K562 (cell line): Measurements from ENCODE around the gene GIGYF2. TPM values are rescaled to one million over a fixed set of nuclear protein-coding genes. Genes with fewer than 3 reads are reported as not detected.

Source experiments
- ATAC-seq: fragments of 200-7000 bp; cut with Tn5 transposase; 3 replicates; pipeline ENCODE4 v1.9.1; 2020; ENCODE audit warnings: moderate library complexity
- BruUV-seq: library from RNA; stranded (reverse); fragments of 400-500 nt; replicated peaks from 2 replicates; lab custom pipeline; 2021; lab: Mats Ljungman, UMichigan
- CTCF ChIA-PET: fragments of 300-600 bp; formaldehyde crosslinking; extraction: SDS; loops from one replicate; lab custom pipeline; 2021; ENCODE audit warnings: low intra/inter-chr PET ratio; lab: Yijun Ruan, JAX
- POLR2A ChIA-PET: fragments of 300-600, 350-650 bp; sonication (Branson Sonifier 250); formaldehyde crosslinking; extraction: SDS; loops from one replicate; lab custom pipeline; 2021; ENCODE audit warnings: antibody characterized with exemption, inconsistent platforms; lab: Yijun Ruan, JAX
- DNase-seq, 4 experiments: peaks; one replicate each; pipeline versions ENCODE4 v3.0.0 to v3.0.0-alpha.2; 2011 to 2018; ENCODE audit warnings: low spot score in 3 of 4, mixed read lengths in 3 of 4; ENCODE audit errors: extremely low read depth in 1 of 4
- FAIRE-seq: peaks from 2 replicates; lab custom pipeline; 2011; peaks lifted over from hg19 to GRCh38; lab: Jason Lieb, UNC
- H2AFZ ChIP-seq: 2 replicates; pipeline ENCODE4 v1.6.0; 2011; ENCODE audit warnings: low read depth, low read length, control low read depth, inconsistent platforms
- H3K27ac ChIP-seq: fragments of 200-600 bp; 3 replicates; pipeline ENCODE4 v1.8.0; 2011; ENCODE audit warnings: low read depth, mild to moderate bottlenecking, control low read depth, inconsistent platforms, low read length, moderate library complexity, mixed read lengths; ENCODE audit errors: extremely low read depth
- H3K27me3 ChIP-seq, 2 experiments: fragments of 300-600 bp in 1 of 2; 2 replicates in 1 of 2; 3 replicates in 1 of 2; pipeline versions ENCODE4 v1.6.0 to v1.8.0; 2011; ENCODE audit warnings: inconsistent platforms in 2 of 2, low read length in 2 of 2, mild to moderate bottlenecking in 1 of 2, mixed read lengths in 1 of 2, moderate library complexity in 1 of 2; ENCODE audit not compliant: control insufficient read depth in 2 of 2, insufficient read depth in 2 of 2
- H3K36me3 ChIP-seq: fragments of 300-600 bp; 3 replicates; pipeline ENCODE4 v1.8.0; 2011; ENCODE audit warnings: mild to moderate bottlenecking, low read length, inconsistent platforms; ENCODE audit not compliant: control insufficient read depth, insufficient read depth
- H3K4me1 ChIP-seq, 2 experiments: fragments of 200-600 bp in 1 of 2; replicated peaks in 1 of 2; 2 replicates in 1 of 2; 3 replicates in 1 of 2; pipeline versions ENCODE4 v1.5.1 to v1.8.0; 2011; ENCODE audit warnings: inconsistent platforms in 2 of 2, low read length in 2 of 2, mild to moderate bottlenecking in 1 of 2, mixed read lengths in 1 of 2, moderate library complexity in 1 of 2; ENCODE audit not compliant: control insufficient read depth in 2 of 2, insufficient read depth in 2 of 2
- H3K4me2 ChIP-seq: 2 replicates; pipeline ENCODE4 v1.6.1; 2011; ENCODE audit warnings: low read length, control low read depth, inconsistent platforms, mixed read lengths; ENCODE audit not compliant: insufficient read depth
- H3K4me3 ChIP-seq: fragments of 200-600 bp; sonication (generic), shearing (Covaris generic); 2 replicates; pipeline ENCODE4 v1.5.1; 2016; ENCODE audit warnings: control low read depth, inconsistent platforms
- H3K79me2 ChIP-seq: fragments of 200-600 bp; 3 replicates; pipeline ENCODE4 v1.8.0; 2011; ENCODE audit warnings: low read length, inconsistent platforms; ENCODE audit not compliant: control insufficient read depth, insufficient read depth
- H3K9ac ChIP-seq, 2 experiments: 2 replicates each; pipeline versions ENCODE4 v1.6.0 to v1.6.1; 2011; ENCODE audit warnings: low read depth in 2 of 2, low read length in 2 of 2, control low read depth in 1 of 2, inconsistent platforms in 1 of 2, mild to moderate bottlenecking in 1 of 2, mixed read lengths in 1 of 2; ENCODE audit not compliant: insufficient read depth in 1 of 2
- H3K9me1 ChIP-seq: one replicate; pipeline ENCODE4 v1.6.0; 2011; ENCODE audit warnings: inconsistent platforms, mild to moderate bottlenecking, low read length, moderate library complexity; ENCODE audit not compliant: control insufficient read depth, insufficient read depth
- H3K9me3 ChIP-seq: replicated peaks from 2 replicates; pipeline ENCODE4 v1.5.1; 2011; ENCODE audit warnings: low read depth, low read length, inconsistent platforms; ENCODE audit not compliant: control insufficient read depth, insufficient read depth
- H4K20me1 ChIP-seq: replicated peaks from 2 replicates; pipeline ENCODE4 v1.6.1; 2011; ENCODE audit warnings: low read length, inconsistent platforms, mixed read lengths; ENCODE audit not compliant: control insufficient read depth, insufficient read depth
- AFF4 ChIP-seq: sonication (generic); formaldehyde crosslinking; IDR thresholded peaks from 2 replicates; pipeline ENCODE4 v1.8.0; 2023; ENCODE audit warnings: mild to moderate bottlenecking, missing genetic modification reagents
- BDP1 ChIP-seq: IDR thresholded peaks from 3 replicates; pipeline ENCODE4 v1.6.1; 2011; ENCODE audit not compliant: insufficient read length, insufficient read depth
- BMI1 ChIP-seq: fragments of 150-350 bp; IDR thresholded peaks from 2 replicates; pipeline ENCODE4 v1.6.1; 2014; ENCODE audit warnings: low read length
- ELF4 ChIP-seq: fragments of 450-650 bp; formaldehyde crosslinking; IDR thresholded peaks from 2 replicates; pipeline ENCODE4 v1.4.0; 2022; ENCODE audit warnings: missing genetic modification characterization
- EZH2 ChIP-seq: IDR thresholded peaks from 2 replicates; pipeline ENCODE4 v1.6.1; 2012; ENCODE audit warnings: low read depth, mild to moderate bottlenecking, inconsistent platforms, low read length, borderline replicate concordance
- HOMEZ ChIP-seq: fragments of 250-450 bp; sonication (Bioruptor Pico); IDR thresholded peaks from 2 replicates; pipeline ENCODE4 v1.4.0; 2020; ENCODE audit warnings: mild to moderate bottlenecking, moderate library complexity
- LEF1 ChIP-seq: fragments of 450-650 bp; IDR thresholded peaks from 2 replicates; pipeline ENCODE4 v1.6.1; 2016; ENCODE audit warnings: mild to moderate bottlenecking
- MNT ChIP-seq, 2 experiments: fragments of 450-650 bp; conservative IDR thresholded peaks; 2 replicates each; pipeline ENCODE4 v1.6.1; 2017; ENCODE audit warnings: mild to moderate bottlenecking in 2 of 2, moderate library complexity in 2 of 2
- NFYB ChIP-seq: IDR thresholded peaks from 2 replicates; pipeline ENCODE4 v1.6.1; 2011; ENCODE audit warnings: mild to moderate bottlenecking, moderate library complexity; ENCODE audit not compliant: insufficient read length; ENCODE audit errors: extremely low read depth
- TARDBP ChIP-seq: fragments of 450-650 bp; IDR thresholded peaks from 2 replicates; pipeline ENCODE4 v1.6.1; 2016
- YY1 ChIP-seq, 3 experiments: IDR thresholded peaks; 2 replicates each; pipeline ENCODE4 v1.6.1; 2011; ENCODE audit warnings: low read length in 2 of 3, mild to moderate bottlenecking in 2 of 3, moderate library complexity in 2 of 3, borderline replicate concordance in 1 of 3, control low read depth in 1 of 3, low read depth in 1 of 3; ENCODE audit not compliant: insufficient read depth in 3 of 3, insufficient replicate concordance in 2 of 3, control insufficient read depth in 1 of 3, insufficient read length in 1 of 3; ENCODE audit errors: extremely low read depth in 1 of 3
- ZNF24 ChIP-seq: fragments of 450-650 bp; IDR thresholded peaks from 2 replicates; pipeline ENCODE4 v1.6.1; 2016
- ZNF75A ChIP-seq: fragments of 450-650 bp; formaldehyde crosslinking; IDR thresholded peaks from 2 replicates; pipeline ENCODE4 v1.4.0; 2020; ENCODE audit warnings: mild to moderate bottlenecking
- WGBS: fragments of 100-300 bp; shearing (Covaris generic); methylation state at CpG from one replicate; pipeline ENCODE4 v1.1.6; 2016; ENCODE audit warnings: low coverage, mixed read lengths; ENCODE audit not compliant: insufficient coverage; ENCODE audit errors: missing lambda C conversion rate; 5-methylcytosine and 5-hydroxymethylcytosine counted together
- in situ Hi-C: fragments of 300-500 bp; cut with MboI; formaldehyde crosslinking; loops from 4 replicates; pipeline ENCODE4 v1.15.0; 2018; ENCODE audit warnings: inconsistent platforms, mixed read lengths
- intact Hi-C: fragments of 100-400 bp; cut with micrococcal nuclease; formaldehyde crosslinking; loops from 2 replicates; pipeline ENCODE4 v1.14.2; 2022
- polyA plus RNA-seq, 8 experiments: library from polyadenylated mRNA; depleted of rRNA in 4 of 8; stranded (reverse) in 5 of 8; unstranded in 3 of 8; fragments of >200 nt; fragmentation: Nextera tagmentation in 2 of 8; fragmentation: Illumina TruSeq in 1 of 8; extraction: Ambion mirVana in 2 of 8; extraction: Trizol in 1 of 8; gene quantifications; 2 replicates each; pipeline versions ENCODE4 v1.2.1 to v1.2.3, GENCODE V29; 2011 to 2014; ENCODE audit warnings: inconsistent platforms in 1 of 8, missing spikeins in 1 of 8
- total RNA-seq, 7 experiments: library from RNA; depleted of rRNA in 6 of 7; stranded (reverse); fragments of >200 nt in 6 of 7; fragmentation: Illumina TruSeq in 2 of 7; extraction: Trizol in 2 of 7; gene quantifications; 2 replicates each; pipeline versions ENCODE4 v1.2.1 to v1.2.3, GENCODE V29; 2011 to 2021; ENCODE audit warnings: low replicate concordance in 1 of 7

GIGYF2 gene
- total and polyA plus RNA-seq, 9 of the 15 experiments (the other 6 are each of a cell fraction or from before 2014, with no cell fraction given), result 12.7 to 52.7 (median 34.9) TPM

- FAIRE-seq, result no peak
- Histone ChIP-seq H3K4me3 (no peak overlapping the region), H3K9ac (no peak overlapping the region), H3K9me3 (no peaks in the 10 kb centered on the region), H3K79me2 (no peaks in the 10 kb centered on the region), H2AFZ (no peak overlapping the region), H3K27me3 (no peaks in the 10 kb centered on the region), H3K9me1 (no peaks in the 10 kb centered on the region), H3K36me3 (no peaks in the 10 kb centered on the region), H3K27ac (no peak overlapping the region), H4K20me1 (no peaks in the 10 kb centered on the region)
- BruUV-seq, result no TSS peak
- 26% methylated on average over 6 of the region's 6 CpGs for WGBS
- ATAC-seq, result no peak
- POLR2A ChIA-PET, result no interaction called here
- intact Hi-C loops, result no loop called here
- no peak for TF ChIP-seq MNT (conservative IDR thresholded peaks at IDR 0.05)
- no peak for TF ChIP-seq TARDBP
- TF ChIP-seq HOMEZ (CRISPR knock-in tag), result no peak
- TF ChIP-seq NFYB, result no peak
- TF ChIP-seq BDP1, result no peak
- TF ChIP-seq ZNF75A (CRISPR knock-in tag), result no peak
- no peak for TF ChIP-seq ZNF24
- no peak for TF ChIP-seq BMI1
- TF ChIP-seq YY1 (IDR thresholded peaks at IDR 0.05; ENCODE audit: borderline replicate concordance in 1 of 3, control insufficient read depth in 1 of 3, extremely low read depth in 1 of 3, insufficient read depth in 3 of 3, insufficient read length in 1 of 3, insufficient replicate concordance in 2 of 3, low read depth in 1 of 3, low read length in 2 of 3), result no peak
- no peak for TF ChIP-seq AFF4 (CRISPR knock-in tag)
- no peak for TF ChIP-seq EZH2
- no peak for TF ChIP-seq ELF4 (CRISPR knock-in tag)
- no peak for TF ChIP-seq LEF1
- TF ChIP-seq, all 486 proteins: peak for 0
- in situ Hi-C loops, result no loop called here
- no peak for DNase-seq
- CTCF ChIA-PET, result no interaction called here
- Histone ChIP-seq H3K4me1 (no peaks in the 10 kb centered on the region; a peak in 1 of 5 replicates), H3K4me2 (no peak overlapping the region)
Measured at GRCh38 chr2:232655392-232655791, 41.7 kb upstream of the GIGYF2 start.
